HEK293 (cell line): Measurements from ENCODE around the gene TWSG1.

Experiments used
- KLF17 ChIP-seq: fragments of 450-650 bp; formaldehyde crosslinking; IDR thresholded peaks from 2 replicates; pipeline ENCODE4 v1.5.1; 2016; ENCODE audit warnings: missing biosample characterization, missing genetic modification characterization
- OSR2 ChIP-seq: fragments of 450-650 bp; formaldehyde crosslinking; IDR thresholded peaks from 2 replicates; pipeline ENCODE4 v1.5.1; 2016; ENCODE audit warnings: missing biosample characterization, missing genetic modification characterization
- SP3 ChIP-seq: fragments of 450-650 bp; formaldehyde crosslinking; IDR thresholded peaks from 2 replicates; pipeline ENCODE4 v1.5.1; 2016; ENCODE audit warnings: missing biosample characterization, missing genetic modification characterization
- YY2 ChIP-seq: fragments of 450-650 bp; formaldehyde crosslinking; IDR thresholded peaks from 2 replicates; pipeline ENCODE4 v1.5.1; 2016; ENCODE audit warnings: missing biosample characterization, missing genetic modification characterization
- ZBTB8A ChIP-seq: fragments of 450-650 bp; formaldehyde crosslinking; IDR thresholded peaks from 2 replicates; pipeline ENCODE4 v1.5.1; 2016; ENCODE audit warnings: missing biosample characterization, missing genetic modification characterization
- ZNF132 ChIP-seq: fragments of 450-650 bp; formaldehyde crosslinking; IDR thresholded peaks from 2 replicates; pipeline ENCODE4 v1.5.1; 2017; ENCODE audit warnings: missing biosample characterization, missing genetic modification characterization, borderline replicate concordance
- ZNF19 ChIP-seq: fragments of 450-650 bp; formaldehyde crosslinking; IDR thresholded peaks from 2 replicates; pipeline ENCODE4; 2016; ENCODE audit warnings: missing biosample characterization, missing genetic modification characterization, low read depth
- ZNF214 ChIP-seq: fragments of 450-650 bp; formaldehyde crosslinking; IDR thresholded peaks from 2 replicates; pipeline ENCODE4 v1.5.1; 2017; ENCODE audit warnings: missing biosample characterization, mild to moderate bottlenecking, missing genetic modification characterization, borderline replicate concordance
- ZNF292 ChIP-seq: fragments of 450-650 bp; formaldehyde crosslinking; IDR thresholded peaks from 2 replicates; pipeline ENCODE4 v1.5.1; 2016; ENCODE audit warnings: low read depth, missing biosample characterization, missing genetic modification characterization, borderline replicate concordance
- ZNF302 ChIP-seq: fragments of 450-650 bp; formaldehyde crosslinking; IDR thresholded peaks from 2 replicates; pipeline ENCODE4 v1.5.1; 2016; ENCODE audit warnings: missing biosample characterization, missing genetic modification characterization, low read depth
- ZNF391 ChIP-seq: fragments of 450-650 bp; formaldehyde crosslinking; IDR thresholded peaks from 2 replicates; pipeline ENCODE4 v1.5.1; 2016; ENCODE audit warnings: low read depth, missing biosample characterization, missing genetic modification characterization, borderline replicate concordance
- ZNF394 ChIP-seq: fragments of 450-650 bp; formaldehyde crosslinking; IDR thresholded peaks from 2 replicates; pipeline ENCODE4 v1.5.1; 2016; ENCODE audit warnings: missing biosample characterization, missing genetic modification characterization, mild to moderate bottlenecking, moderate library complexity, borderline replicate concordance
- ZNF423 ChIP-seq: fragments of 450-650 bp; formaldehyde crosslinking; IDR thresholded peaks from 2 replicates; pipeline ENCODE4 v1.5.1; 2016; ENCODE audit warnings: missing biosample characterization, missing genetic modification characterization
- ZNF426 ChIP-seq: fragments of 450-650 bp; formaldehyde crosslinking; IDR thresholded peaks from 2 replicates; pipeline ENCODE4 v1.5.1; 2017; ENCODE audit warnings: missing biosample characterization, missing genetic modification characterization, mild to moderate bottlenecking, inconsistent platforms, moderate library complexity
- ZNF473 ChIP-seq: fragments of 450-650 bp; formaldehyde crosslinking; IDR thresholded peaks from 2 replicates; pipeline ENCODE4 v1.5.1; 2017; ENCODE audit warnings: missing biosample characterization, missing genetic modification characterization
- ZNF561 ChIP-seq: fragments of 450-650 bp; IDR thresholded peaks from 2 replicates; pipeline ENCODE4 v1.5.1; 2018; ENCODE audit warnings: missing biosample characterization, missing genetic modification characterization, borderline replicate concordance
- ZNF571 ChIP-seq: fragments of 450-650 bp; formaldehyde crosslinking; IDR thresholded peaks from 2 replicates; pipeline ENCODE4 v1.5.0; 2017; ENCODE audit warnings: missing biosample characterization, missing genetic modification characterization
- ZNF580 ChIP-seq: fragments of 450-650 bp; formaldehyde crosslinking; IDR thresholded peaks from 2 replicates; pipeline ENCODE4 v1.5.1; 2016; ENCODE audit warnings: missing biosample characterization, missing genetic modification characterization
- ZNF596 ChIP-seq: fragments of 450-650 bp; IDR thresholded peaks from 2 replicates; pipeline ENCODE4 v1.5.0; 2018; ENCODE audit warnings: missing biosample characterization, mild to moderate bottlenecking, missing genetic modification characterization, moderate library complexity
- ZNF677 ChIP-seq: fragments of 450-650 bp; IDR thresholded peaks from 2 replicates; pipeline ENCODE4 v1.5.0; 2018; ENCODE audit warnings: missing biosample characterization, mild to moderate bottlenecking, missing genetic modification characterization, moderate library complexity
- ZNF707 ChIP-seq: fragments of 450-650 bp; formaldehyde crosslinking; IDR thresholded peaks from 2 replicates; pipeline ENCODE4 v1.5.1; 2016; ENCODE audit warnings: missing biosample characterization, missing genetic modification characterization
- ZNF76 ChIP-seq: fragments of 450-650 bp; formaldehyde crosslinking; IDR thresholded peaks from 2 replicates; pipeline ENCODE4; 2016; ENCODE audit warnings: low read depth, missing biosample characterization, missing genetic modification characterization, borderline replicate concordance
- ZNF791 ChIP-seq: fragments of 450-650 bp; formaldehyde crosslinking; IDR thresholded peaks from 2 replicates; pipeline ENCODE4 v1.5.1; 2016; ENCODE audit warnings: missing biosample characterization, missing genetic modification characterization
- ZNF830 ChIP-seq: fragments of 450-650 bp; IDR thresholded peaks from 2 replicates; pipeline ENCODE4 v1.5.0; 2018; ENCODE audit warnings: missing biosample characterization, missing genetic modification characterization, low read depth, mild to moderate bottlenecking, moderate library complexity
- ZNF843 ChIP-seq: fragments of 450-650 bp; formaldehyde crosslinking; IDR thresholded peaks from 2 replicates; pipeline ENCODE4 v1.5.1; 2016; ENCODE audit warnings: missing biosample characterization, missing genetic modification characterization
- TF ChIP-seq, protein P1 (sequence below): fragments of 450-650 bp; formaldehyde crosslinking; conservative IDR thresholded peaks from 2 replicates; pipeline ENCODE4 v1.5.1; 2016; ENCODE audit warnings: low read depth, missing biosample characterization, missing genetic modification characterization
- TF ChIP-seq, protein P2 (sequence below): fragments of 450-650 bp; formaldehyde crosslinking; IDR thresholded peaks from 2 replicates; pipeline ENCODE4 v1.5.1; 2017; ENCODE audit warnings: missing biosample characterization, missing genetic modification characterization
- TF ChIP-seq, protein P3 (sequence below): fragments of 450-650 bp; formaldehyde crosslinking; optimal IDR thresholded peaks from 2 replicates; pipeline ENCODE3; 2016; ENCODE audit warnings: missing biosample characterization, mild to moderate bottlenecking, missing genetic modification characterization
- TF ChIP-seq, protein P4 (sequence below): fragments of 450-650 bp; formaldehyde crosslinking; IDR thresholded peaks from 2 replicates; pipeline ENCODE4 v1.5.1; 2016; ENCODE audit warnings: missing biosample characterization, missing genetic modification characterization

Gene TWSG1

GRCh38 chr18:9334973-9335696, 562 bp downstream of the TWSG1 start (continued):
- TF ChIP-seq, protein P1, sequence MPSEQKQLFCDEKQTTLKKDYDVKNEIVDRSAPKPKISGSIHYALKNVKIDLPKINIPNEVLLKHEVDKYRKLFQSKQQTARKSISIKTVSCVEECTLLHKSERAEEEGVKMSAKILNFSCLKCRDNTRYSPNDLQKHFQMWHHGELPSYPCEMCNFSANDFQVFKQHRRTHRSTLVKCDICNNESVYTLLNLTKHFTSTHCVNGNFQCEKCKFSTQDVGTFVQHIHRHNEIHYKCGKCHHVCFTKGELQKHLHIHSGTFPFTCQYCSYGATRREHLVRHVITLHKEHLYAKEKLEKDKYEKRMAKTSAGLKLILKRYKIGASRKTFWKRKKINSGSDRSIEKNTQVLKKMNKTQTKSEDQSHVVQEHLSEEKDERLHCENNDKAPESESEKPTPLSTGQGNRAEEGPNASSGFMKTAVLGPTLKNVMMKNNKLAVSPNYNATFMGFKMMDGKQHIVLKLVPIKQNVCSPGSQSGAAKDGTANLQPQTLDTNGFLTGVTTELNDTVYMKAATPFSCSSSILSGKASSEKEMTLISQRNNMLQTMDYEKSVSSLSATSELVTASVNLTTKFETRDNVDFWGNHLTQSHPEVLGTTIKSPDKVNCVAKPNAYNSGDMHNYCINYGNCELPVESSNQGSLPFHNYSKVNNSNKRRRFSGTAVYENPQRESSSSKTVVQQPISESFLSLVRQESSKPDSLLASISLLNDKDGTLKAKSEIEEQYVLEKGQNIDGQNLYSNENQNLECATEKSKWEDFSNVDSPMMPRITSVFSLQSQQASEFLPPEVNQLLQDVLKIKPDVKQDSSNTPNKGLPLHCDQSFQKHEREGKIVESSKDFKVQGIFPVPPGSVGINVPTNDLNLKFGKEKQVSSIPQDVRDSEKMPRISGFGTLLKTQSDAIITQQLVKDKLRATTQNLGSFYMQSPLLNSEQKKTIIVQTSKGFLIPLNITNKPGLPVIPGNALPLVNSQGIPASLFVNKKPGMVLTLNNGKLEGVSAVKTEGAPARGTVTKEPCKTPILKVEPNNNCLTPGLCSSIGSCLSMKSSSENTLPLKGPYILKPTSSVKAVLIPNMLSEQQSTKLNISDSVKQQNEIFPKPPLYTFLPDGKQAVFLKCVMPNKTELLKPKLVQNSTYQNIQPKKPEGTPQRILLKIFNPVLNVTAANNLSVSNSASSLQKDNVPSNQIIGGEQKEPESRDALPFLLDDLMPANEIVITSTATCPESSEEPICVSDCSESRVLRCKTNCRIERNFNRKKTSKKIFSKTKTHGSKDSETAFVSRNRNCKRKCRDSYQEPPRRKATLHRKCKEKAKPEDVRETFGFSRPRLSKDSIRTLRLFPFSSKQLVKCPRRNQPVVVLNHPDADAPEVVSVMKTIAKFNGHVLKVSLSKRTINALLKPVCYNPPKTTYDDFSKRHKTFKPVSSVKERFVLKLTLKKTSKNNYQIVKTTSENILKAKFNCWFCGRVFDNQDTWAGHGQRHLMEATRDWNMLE = no peak
- TF ChIP-seq, protein P2, sequence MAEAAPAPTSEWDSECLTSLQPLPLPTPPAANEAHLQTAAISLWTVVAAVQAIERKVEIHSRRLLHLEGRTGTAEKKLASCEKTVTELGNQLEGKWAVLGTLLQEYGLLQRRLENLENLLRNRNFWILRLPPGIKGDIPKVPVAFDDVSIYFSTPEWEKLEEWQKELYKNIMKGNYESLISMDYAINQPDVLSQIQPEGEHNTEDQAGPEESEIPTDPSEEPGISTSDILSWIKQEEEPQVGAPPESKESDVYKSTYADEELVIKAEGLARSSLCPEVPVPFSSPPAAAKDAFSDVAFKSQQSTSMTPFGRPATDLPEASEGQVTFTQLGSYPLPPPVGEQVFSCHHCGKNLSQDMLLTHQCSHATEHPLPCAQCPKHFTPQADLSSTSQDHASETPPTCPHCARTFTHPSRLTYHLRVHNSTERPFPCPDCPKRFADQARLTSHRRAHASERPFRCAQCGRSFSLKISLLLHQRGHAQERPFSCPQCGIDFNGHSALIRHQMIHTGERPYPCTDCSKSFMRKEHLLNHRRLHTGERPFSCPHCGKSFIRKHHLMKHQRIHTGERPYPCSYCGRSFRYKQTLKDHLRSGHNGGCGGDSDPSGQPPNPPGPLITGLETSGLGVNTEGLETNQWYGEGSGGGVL (tag by site-specific recombination) = peak; percentile 37; the same call in 1 of the 2 replicates
- TF ChIP-seq ZNF292 (tag by site-specific recombination) (no peak), ZNF791 (tag by site-specific recombination) (no peak), ZNF580 (tag by site-specific recombination) (no peak), SP3 (tag by site-specific recombination) (no peak), ZNF214 (tag by site-specific recombination) (no peak), ZNF394 (tag by site-specific recombination) (no peak), ZNF391 (tag by site-specific recombination) (no peak), ZNF843 (no peak), ZNF677 (tag by site-specific recombination) (no peak), KLF17 (tag by site-specific recombination) (no peak), ZNF830 (no peak), OSR2 (no peak), ZNF707 (tag by site-specific recombination) (no peak), YY2 (tag by site-specific recombination) (no peak), ZNF302 (no peak), ZNF19 (no peak), ZNF596 (tag by site-specific recombination) (peak; percentile 13; the same call in 1 of the 2 replicates), ZBTB8A (tag by site-specific recombination) (peak; percentile 37), ZNF132 (tag by site-specific recombination) (no peak), ZNF561 (peak; percentile 61; the same call in 1 of the 2 replicates), ZNF426 (tag by site-specific recombination) (no peak), ZNF473 (tag by site-specific recombination) (no peak), ZNF423 (tag by site-specific recombination) (no peak), ZNF76 (tag by site-specific recombination) (no peak), ZNF571 (tag by site-specific recombination) (no peak)
- TF ChIP-seq, protein P3, sequence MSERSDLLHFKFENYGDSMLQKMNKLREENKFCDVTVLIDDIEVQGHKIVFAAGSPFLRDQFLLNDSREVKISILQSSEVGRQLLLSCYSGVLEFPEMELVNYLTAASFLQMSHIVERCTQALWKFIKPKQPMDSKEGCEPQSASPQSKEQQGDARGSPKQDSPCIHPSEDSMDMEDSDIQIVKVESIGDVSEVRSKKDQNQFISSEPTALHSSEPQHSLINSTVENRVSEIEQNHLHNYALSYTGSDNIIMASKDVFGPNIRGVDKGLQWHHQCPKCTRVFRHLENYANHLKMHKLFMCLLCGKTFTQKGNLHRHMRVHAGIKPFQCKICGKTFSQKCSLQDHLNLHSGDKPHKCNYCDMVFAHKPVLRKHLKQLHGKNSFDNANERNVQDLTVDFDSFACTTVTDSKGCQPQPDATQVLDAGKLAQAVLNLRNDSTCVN = peak; percentile 5
- TF ChIP-seq, protein P4, sequence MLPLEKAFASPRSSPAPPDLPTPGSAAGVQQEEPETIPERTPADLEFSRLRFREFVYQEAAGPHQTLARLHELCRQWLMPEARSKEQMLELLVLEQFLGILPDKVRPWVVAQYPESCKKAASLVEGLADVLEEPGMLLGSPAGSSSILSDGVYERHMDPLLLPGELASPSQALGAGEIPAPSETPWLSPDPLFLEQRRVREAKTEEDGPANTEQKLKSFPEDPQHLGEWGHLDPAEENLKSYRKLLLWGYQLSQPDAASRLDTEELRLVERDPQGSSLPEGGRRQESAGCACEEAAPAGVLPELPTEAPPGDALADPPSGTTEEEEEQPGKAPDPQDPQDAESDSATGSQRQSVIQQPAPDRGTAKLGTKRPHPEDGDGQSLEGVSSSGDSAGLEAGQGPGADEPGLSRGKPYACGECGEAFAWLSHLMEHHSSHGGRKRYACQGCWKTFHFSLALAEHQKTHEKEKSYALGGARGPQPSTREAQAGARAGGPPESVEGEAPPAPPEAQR (tag by site-specific recombination) = no peak
